CD4-positive, alpha-beta T cell (primary cell): ENCODE measurements around the gene TBCD. TPM values are rescaled to one million over a fixed set of nuclear protein-coding genes. Genes with fewer than 3 reads are reported as not detected.

Experiments
- ATAC-seq: fragments of 200-7000 bp; cut with Tn5 transposase; one replicate; pipeline ENCODE4 v1.10.0; 2022; ENCODE audit warnings: mild to moderate bottlenecking; ENCODE audit not compliant: poor library complexity
- CTCF ChIA-PET: fragments of 350-600 bp; sonication (Branson Sonifier 250); formaldehyde crosslinking; loops from one replicate; lab custom pipeline; 2021; ENCODE audit warnings: antibody characterized with exemption, inconsistent platforms; lab: Charles Lee
- POLR2A ChIA-PET: fragments of 350-600 bp; sonication (Branson Sonifier 250); formaldehyde crosslinking; loops from one replicate; lab custom pipeline; 2021; ENCODE audit warnings: antibody characterized with exemption, inconsistent platforms; lab: Charles Lee
- DNase-seq, 14 experiments: peaks; one replicate each; pipeline ENCODE4 v3.0.0-alpha.2; 2013 to 2020; ENCODE audit warnings: mixed read lengths in 2 of 14
- H3K27ac ChIP-seq, 2 donors: one replicate each; pipeline versions ENCODE4 v1.5.1 to v1.7.0; 2013; ENCODE audit warnings: low read length in 2 of 2, low read depth in 1 of 2, mild to moderate bottlenecking in 1 of 2
- H3K27me3 ChIP-seq, 2 experiments: 1 replicate in 1 of 2; 2 replicates in 1 of 2; pipeline versions ENCODE4 v1.6.1 to v1.7.0; 2013; ENCODE audit warnings: low read length in 2 of 2, control low read depth in 1 of 2, mild to moderate bottlenecking in 1 of 2, moderate library complexity in 1 of 2; ENCODE audit not compliant: insufficient read depth in 2 of 2, control insufficient read depth in 1 of 2
- H3K36me3 ChIP-seq: one replicate; pipeline ENCODE4 v1.6.1; 2013; ENCODE audit warnings: low read length, control low read depth; ENCODE audit not compliant: insufficient read depth
- H3K4me1 ChIP-seq: one replicate; pipeline ENCODE4 v1.6.1; 2013; ENCODE audit warnings: low read length, control low read depth; ENCODE audit not compliant: insufficient read depth
- H3K4me3 ChIP-seq: one replicate; pipeline ENCODE4 v1.5.1; 2013; ENCODE audit warnings: mild to moderate bottlenecking, low read length, moderate library complexity
- H3K9me3 ChIP-seq, 2 experiments: 1 replicate in 1 of 2; 2 replicates in 1 of 2; pipeline versions ENCODE4 v1.6.1 to v1.7.0; 2013; ENCODE audit warnings: low read length in 2 of 2, mild to moderate bottlenecking in 2 of 2, control low read depth in 1 of 2, moderate library complexity in 1 of 2; ENCODE audit not compliant: control insufficient read depth in 1 of 2, insufficient read depth in 1 of 2
- H3K27ac Mint-ChIP-seq: one replicate; pipeline ENCODE4 v1.8.0; 2020; ENCODE audit warnings: mixed read lengths
- H3K27me3 Mint-ChIP-seq: one replicate; pipeline ENCODE4 v1.8.0; 2021; ENCODE audit warnings: mixed read lengths
- H3K36me3 Mint-ChIP-seq: one replicate; pipeline ENCODE4 v1.8.0; 2021; ENCODE audit warnings: low read depth, mixed read lengths
- H3K4me1 Mint-ChIP-seq: one replicate; pipeline ENCODE4 v1.8.0; 2021; ENCODE audit warnings: low read depth, mixed read lengths
- H3K4me3 Mint-ChIP-seq: one replicate; pipeline ENCODE4 v1.8.0; 2020; ENCODE audit warnings: mild to moderate bottlenecking, mixed read lengths
- H3K9me3 Mint-ChIP-seq: one replicate; pipeline ENCODE4 v1.8.0; 2020; ENCODE audit warnings: mixed read lengths
- CTCF ChIP-seq: fragments of 200-600 bp; IDR thresholded peaks from one replicate; pipeline ENCODE4 v1.8.0; 2022; ENCODE audit warnings: antibody characterized with exemption, mild to moderate bottlenecking
- intact Hi-C, 2 experiments: fragments of 100-400 bp; cut with DNase I in 1 of 2; cut with micrococcal nuclease in 1 of 2; formaldehyde crosslinking; loops; one replicate each; pipeline versions ENCODE4 v1.15.1 to v1.9.0; 2023 to 2025; cut with DNase I, micrococcal nuclease
- total RNA-seq, 174 experiments: library from RNA in 2 of 174; stranded (reverse) in 2 of 174; gene quantifications; one replicate each; pipeline ENCODE4 v1.2.3 and lab custom pipeline; 2021 to 2026

The TBCD gene
- total RNA-seq, 2 experiments from 2014 or later = 74.6 to 80.3 TPM

GRCh38 chr17:82720204-82720603 is 31.7 kb upstream of the TBCD start:
- ChIA-PET POLR2A (no interaction called here), CTCF (no interaction called here)
- H3K27me3 ChIP-seq = no peaks in the 10 kb centered on the region
- DNase-seq (no peak), ATAC-seq (no peak)
- Mint-ChIP-seq H3K4me1 (peaks cover 31% of the 10 kb centered on the region), H3K27ac (no peak overlapping the region), H3K9me3 (no peaks in the 10 kb centered on the region), H3K36me3 (peaks cover 50% of the 10 kb centered on the region), H3K4me3 (no peak overlapping the region), H3K27me3 (no peaks in the 10 kb centered on the region)
- H3K4me3 ChIP-seq = no peak overlapping the region
- H3K9me3 ChIP-seq = no peaks in the 10 kb centered on the region
- peaks cover 24% of the 10 kb centered on the region for H3K4me1 ChIP-seq
- peaks cover 30% of the 10 kb centered on the region for H3K36me3 ChIP-seq
- TF ChIP-seq CTCF = no peak
- intact Hi-C loops = no loop called here
- H3K27ac ChIP-seq = no peak overlapping the region

- TF ChIP-seq CTCF = no peak
- Mint-ChIP-seq H3K27me3 (no peaks in the 10 kb centered on the region), H3K27ac (no peak overlapping the region), H3K4me3 (no peak overlapping the region), H3K4me1 (peaks cover 14% of the 10 kb centered on the region), H3K36me3 (peaks cover 59% of the 10 kb centered on the region), H3K9me3 (no peaks in the 10 kb centered on the region)
- Histone ChIP-seq H3K36me3 (peaks cover 45% of the 10 kb centered on the region), H3K27ac (no peak overlapping the region), H3K4me1 (peaks cover 10% of the 10 kb centered on the region), H3K9me3 (no peaks in the 10 kb centered on the region), H3K27me3 (no peaks in the 10 kb centered on the region), H3K4me3 (no peak overlapping the region)
- no peak for ATAC-seq
- CTCF ChIA-PET = no interaction called here
- intact Hi-C loops = no loop called here
- DNase-seq = no peak
- POLR2A ChIA-PET = no interaction called here
Measured at GRCh38 chr17:82722341-82723013, 29.4 kb upstream of the TBCD start.

- Histone ChIP-seq H3K27me3 (no peaks in the 10 kb centered on the region), H3K4me1 (peaks cover 1% of the 10 kb centered on the region), H3K4me3 (no peak overlapping the region), H3K27ac (no peak overlapping the region), H3K36me3 (peaks cover 49% of the 10 kb centered on the region), H3K9me3 (no peaks in the 10 kb centered on the region)
- H3K4me3 Mint-ChIP-seq = no peak overlapping the region
- CTCF ChIA-PET = no interaction called here
- intact Hi-C loops = no loop called here
- H3K9me3 Mint-ChIP-seq = no peaks in the 10 kb centered on the region
- no peak for TF ChIP-seq CTCF
- no peaks in the 10 kb centered on the region for H3K27me3 Mint-ChIP-seq
- ATAC-seq = no peak
- POLR2A ChIA-PET = no interaction called here
- no peak overlapping the region for H3K27ac Mint-ChIP-seq
- peaks cover 5% of the 10 kb centered on the region for H3K4me1 Mint-ChIP-seq
- H3K36me3 Mint-ChIP-seq = peaks cover 58% of the 10 kb centered on the region
- no peak for DNase-seq
Measured at GRCh38 chr17:82723169-82723807, 28.6 kb upstream of the TBCD start.
